ENCODE results near the gene ALS2.

ALS2 gene

GRCh38 chr2:201777869-201778268, 2.9 kb downstream of the ALS2 start:
- H2AFZ ChIP-seq, result no peak overlapping the region
- no peaks in the 10 kb centered on the region for H3K27me3 ChIP-seq (ENCODE audit: control insufficient read depth, insufficient read depth, low read length)
- H3K4me1 ChIP-seq, result peaks cover 2% of the 10 kb centered on the region
- H3K79me2 ChIP-seq, result peaks cover 42% of the 10 kb centered on the region
- no peak overlapping the region for H3K9ac ChIP-seq
- no peak overlapping the region for H3K4me3 ChIP-seq (ENCODE audit: low read depth, low read length)
- TF ChIP-seq CTCF (IDR thresholded peaks at IDR 0.05), result no peak
- H3K4me2 ChIP-seq (ENCODE audit: low read length), result no peak overlapping the region
- H3K27ac ChIP-seq, result no peak overlapping the region
- no peaks in the 10 kb centered on the region for H3K9me3 ChIP-seq (ENCODE audit: control insufficient read depth, low read length)
- H3K36me3 ChIP-seq (ENCODE audit: control insufficient read depth, insufficient read depth, low read length), result no peaks in the 10 kb centered on the region

- Histone ChIP-seq H3K4me1 (peaks cover 2% of the 10 kb centered on the region), H3K79me2 (peaks cover 42% of the 10 kb centered on the region), H3K27me3 (ENCODE audit: control insufficient read depth, insufficient read depth, low read length) (no peaks in the 10 kb centered on the region)
Observed at GRCh38 chr2:201777043-201777442, 3.7 kb downstream of the ALS2 start.

DNA sequence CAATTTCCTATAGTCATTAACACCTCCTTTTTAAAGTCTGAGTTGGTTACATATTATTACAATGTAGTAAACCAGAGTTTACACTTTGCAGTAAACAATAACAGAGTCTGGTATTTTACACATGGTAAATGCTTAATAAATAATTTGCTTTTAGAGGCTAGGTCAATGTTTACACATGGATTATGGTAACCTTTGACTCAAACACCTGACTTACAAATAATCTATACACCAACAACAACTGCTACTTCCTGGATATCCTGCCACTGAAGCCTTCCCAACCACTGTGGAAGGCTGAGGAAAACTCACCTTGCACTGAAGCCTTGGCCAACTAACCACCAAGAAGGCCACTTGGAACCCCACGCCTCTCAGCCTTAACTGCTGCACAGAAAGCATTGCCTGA, 5.4 kb downstream of the ALS2 start:
- Histone ChIP-seq H3K4me3 (ENCODE audit: low read depth, low read length) (no peak overlapping the region), H3K4me2 (ENCODE audit: low read length) (no peak overlapping the region), H3K79me2 (peaks cover 43% of the 10 kb centered on the region), H3K36me3 (ENCODE audit: control insufficient read depth, insufficient read depth, low read length) (no peaks in the 10 kb centered on the region), H3K4me1 (peaks cover 5% of the 10 kb centered on the region), H3K27me3 (ENCODE audit: control insufficient read depth, insufficient read depth, low read length) (no peaks in the 10 kb centered on the region), H2AFZ (no peak overlapping the region), H3K9ac (no peak overlapping the region), H3K27ac (no peak overlapping the region), H3K9me3 (ENCODE audit: control insufficient read depth, low read length) (no peaks in the 10 kb centered on the region)
- TF ChIP-seq CTCF (IDR thresholded peaks at IDR 0.05), result no peak

More at GRCh38 chr2:201777043-201777442, 3.7 kb downstream of the ALS2 start:
- H3K4me3 ChIP-seq (ENCODE audit: low read depth, low read length), result no peak overlapping the region
- H3K27ac ChIP-seq, result no peak overlapping the region
- no peaks in the 10 kb centered on the region for H3K36me3 ChIP-seq (ENCODE audit: control insufficient read depth, insufficient read depth, low read length)
- no peak overlapping the region for H3K9ac ChIP-seq
- no peak for TF ChIP-seq CTCF (IDR thresholded peaks at IDR 0.05)
- no peak overlapping the region for H2AFZ ChIP-seq
- H3K4me2 ChIP-seq (ENCODE audit: low read length), result no peak overlapping the region
- no peaks in the 10 kb centered on the region for H3K9me3 ChIP-seq (ENCODE audit: control insufficient read depth, low read length)

- no peak for TF ChIP-seq CTCF (IDR thresholded peaks at IDR 0.05)
- Histone ChIP-seq H3K9me3 (ENCODE audit: control insufficient read depth, low read length) (no peaks in the 10 kb centered on the region), H3K79me2 (peaks cover 35% of the 10 kb centered on the region), H2AFZ (no peak overlapping the region), H3K36me3 (ENCODE audit: control insufficient read depth, insufficient read depth, low read length) (no peaks in the 10 kb centered on the region), H3K27ac (no peak overlapping the region), H3K4me3 (ENCODE audit: low read depth, low read length) (no peak overlapping the region), H3K4me2 (ENCODE audit: low read length) (no peak overlapping the region), H3K27me3 (ENCODE audit: control insufficient read depth, insufficient read depth, low read length) (no peaks in the 10 kb centered on the region), H3K4me1 (peaks cover 5% of the 10 kb centered on the region), H3K9ac (no peak overlapping the region)
Observed at GRCh38 chr2:201774546-201774945, 6.2 kb downstream of the ALS2 start.

DNA sequence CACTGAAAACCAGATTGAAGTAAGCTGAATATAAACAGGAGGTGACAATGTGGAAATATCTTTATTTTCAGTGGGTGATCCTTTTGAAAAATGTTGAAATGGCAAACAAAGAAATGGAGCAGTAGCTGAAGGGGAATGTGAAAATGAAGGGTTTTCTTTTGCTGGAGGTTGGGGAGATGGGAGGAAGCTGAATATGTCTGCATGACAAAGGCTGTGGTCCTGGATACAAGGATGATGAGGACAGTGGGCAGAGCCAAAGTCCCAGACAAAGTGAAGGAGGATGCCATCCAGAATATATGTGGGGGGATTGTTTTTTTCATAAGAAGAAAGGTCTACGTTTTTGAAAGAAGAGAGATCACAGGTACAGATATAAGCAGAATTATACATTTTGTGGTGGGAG, 6.7 kb downstream of the ALS2 start:
- no peak overlapping the region for H2AFZ ChIP-seq
- TF ChIP-seq CTCF (IDR thresholded peaks at IDR 0.05), result no peak
- no peak overlapping the region for H3K4me3 ChIP-seq (ENCODE audit: low read depth, low read length)
- peaks cover 5% of the 10 kb centered on the region for H3K4me1 ChIP-seq
- no peak overlapping the region for H3K4me2 ChIP-seq (ENCODE audit: low read length)
- H3K36me3 ChIP-seq (ENCODE audit: control insufficient read depth, insufficient read depth, low read length), result no peaks in the 10 kb centered on the region
- H3K27me3 ChIP-seq (ENCODE audit: control insufficient read depth, insufficient read depth, low read length), result no peaks in the 10 kb centered on the region
- no peak overlapping the region for H3K9ac ChIP-seq
- H3K27ac ChIP-seq, result no peak overlapping the region
- peaks cover 29% of the 10 kb centered on the region for H3K79me2 ChIP-seq
- no peaks in the 10 kb centered on the region for H3K9me3 ChIP-seq (ENCODE audit: control insufficient read depth, low read length)
